ENCODE data around the gene SERPINE2.

DNA sequence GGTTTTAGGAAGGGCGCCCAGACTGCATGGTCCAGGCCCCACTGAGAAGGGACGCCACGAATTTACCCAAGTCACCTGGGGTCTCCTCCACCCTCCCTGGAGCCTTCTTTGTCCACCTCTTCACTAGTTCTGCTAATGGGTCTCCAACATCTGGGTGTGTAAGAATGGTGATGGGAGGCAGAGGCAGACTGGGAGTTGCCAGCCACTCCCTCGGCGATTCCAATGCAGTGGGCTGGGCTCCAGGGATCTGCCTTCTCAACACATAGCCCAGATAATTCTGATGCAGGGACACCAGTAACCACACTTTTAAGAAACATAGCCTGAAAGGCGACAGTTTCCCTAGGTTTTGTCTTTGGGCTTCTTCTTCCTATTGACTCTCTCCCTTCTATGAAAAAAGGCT, 42.7 kb downstream of the SERPINE2 start:
- TF ChIP-seq EP300 (IDR thresholded peaks at IDR 0.05) (no peak), POLR2A (IDR thresholded peaks at IDR 0.05) (no peak), POLR2AphosphoS5 (IDR thresholded peaks at IDR 0.05) (no peak)
- TF ChIP-seq, protein P1, sequence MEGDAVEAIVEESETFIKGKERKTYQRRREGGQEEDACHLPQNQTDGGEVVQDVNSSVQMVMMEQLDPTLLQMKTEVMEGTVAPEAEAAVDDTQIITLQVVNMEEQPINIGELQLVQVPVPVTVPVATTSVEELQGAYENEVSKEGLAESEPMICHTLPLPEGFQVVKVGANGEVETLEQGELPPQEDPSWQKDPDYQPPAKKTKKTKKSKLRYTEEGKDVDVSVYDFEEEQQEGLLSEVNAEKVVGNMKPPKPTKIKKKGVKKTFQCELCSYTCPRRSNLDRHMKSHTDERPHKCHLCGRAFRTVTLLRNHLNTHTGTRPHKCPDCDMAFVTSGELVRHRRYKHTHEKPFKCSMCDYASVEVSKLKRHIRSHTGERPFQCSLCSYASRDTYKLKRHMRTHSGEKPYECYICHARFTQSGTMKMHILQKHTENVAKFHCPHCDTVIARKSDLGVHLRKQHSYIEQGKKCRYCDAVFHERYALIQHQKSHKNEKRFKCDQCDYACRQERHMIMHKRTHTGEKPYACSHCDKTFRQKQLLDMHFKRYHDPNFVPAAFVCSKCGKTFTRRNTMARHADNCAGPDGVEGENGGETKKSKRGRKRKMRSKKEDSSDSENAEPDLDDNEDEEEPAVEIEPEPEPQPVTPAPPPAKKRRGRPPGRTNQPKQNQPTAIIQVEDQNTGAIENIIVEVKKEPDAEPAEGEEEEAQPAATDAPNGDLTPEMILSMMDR (IDR thresholded peaks at IDR 0.05): no peak
